Erythroblast (primary cell): ENCODE data around the gene GNB1L.

Experiments
- GATA1 ChIP-seq: IDR thresholded peaks from 2 replicates; pipeline ENCODE4 v1.6.1; 2011; ENCODE audit warnings: low read depth, mild to moderate bottlenecking, control low read depth, low read length, moderate library complexity
- POLR2A ChIP-seq: IDR thresholded peaks from 2 replicates; pipeline ENCODE4 v1.6.1; 2011; ENCODE audit warnings: mild to moderate bottlenecking, low read length

DNA sequence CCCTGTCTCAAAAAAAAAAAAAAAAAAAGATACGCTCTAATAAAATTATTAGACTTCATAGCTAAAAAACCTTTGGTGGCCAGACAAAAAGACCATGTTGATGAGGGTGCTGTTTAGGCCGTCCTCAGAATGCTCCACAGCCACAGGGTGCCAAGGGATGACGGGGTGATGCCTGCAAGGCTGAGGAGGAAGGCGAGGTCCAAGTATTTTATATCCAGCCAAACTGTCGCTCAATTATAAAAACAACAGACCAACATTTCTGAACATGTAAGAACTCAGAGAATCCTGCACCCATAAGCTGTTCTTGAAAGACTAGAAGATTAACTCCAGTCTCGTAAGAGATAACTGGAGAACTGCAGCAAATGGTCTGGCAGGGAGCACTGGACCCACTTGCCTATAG lies 64.8 kb downstream of the GNB1L start:
- no peak for TF ChIP-seq POLR2A
- TF ChIP-seq GATA1, result no peak
